IPS DF 6.9 (cell line): ENCODE results near the gene PDXP.
"Not testable (repeated sequence)": the region's sequence is repeated elsewhere in the genome, so short reads cannot be mapped to it uniquely, and the experiment has no call there.

Source experiments
- DNase-seq: peaks from one replicate; pipeline ENCODE4 v3.0.0-alpha.2; 2013; ENCODE audit warnings: low read depth, low spot score
- H3K27ac ChIP-seq: one replicate; pipeline ENCODE4 v1.5.1; 2013; ENCODE audit warnings: low read length, control low read depth
- H3K27me3 ChIP-seq: 2 replicates; pipeline ENCODE4 v1.6.1; 2013; ENCODE audit warnings: mild to moderate bottlenecking, low read length; ENCODE audit not compliant: control insufficient read depth, insufficient read depth
- H3K36me3 ChIP-seq: 2 replicates; pipeline ENCODE4 v1.6.1; 2013; ENCODE audit warnings: low read length; ENCODE audit not compliant: control insufficient read depth, insufficient read depth
- H3K4me1 ChIP-seq: 2 replicates; pipeline ENCODE4 v1.6.1; 2013; ENCODE audit warnings: low read length; ENCODE audit not compliant: control insufficient read depth, insufficient read depth
- H3K4me3 ChIP-seq: 2 replicates; pipeline ENCODE4 v1.5.1; 2013; ENCODE audit warnings: mild to moderate bottlenecking, low read length
- H3K9me3 ChIP-seq: 2 replicates; pipeline ENCODE4 v1.6.1; 2013; ENCODE audit warnings: low read length, inconsistent platforms; ENCODE audit not compliant: control insufficient read depth, insufficient read depth
- WGBS: extraction: QIAGEN DNeasy Blood & Tissue Kit; methylation state at CpG from one replicate; pipeline ENCODE4 v1.1.7; 2013; ENCODE audit warnings: mixed read lengths, missing lambda C conversion rate; ENCODE audit not compliant: insufficient read length, insufficient coverage; 5-methylcytosine and 5-hydroxymethylcytosine counted together

PDXP gene

DNA sequence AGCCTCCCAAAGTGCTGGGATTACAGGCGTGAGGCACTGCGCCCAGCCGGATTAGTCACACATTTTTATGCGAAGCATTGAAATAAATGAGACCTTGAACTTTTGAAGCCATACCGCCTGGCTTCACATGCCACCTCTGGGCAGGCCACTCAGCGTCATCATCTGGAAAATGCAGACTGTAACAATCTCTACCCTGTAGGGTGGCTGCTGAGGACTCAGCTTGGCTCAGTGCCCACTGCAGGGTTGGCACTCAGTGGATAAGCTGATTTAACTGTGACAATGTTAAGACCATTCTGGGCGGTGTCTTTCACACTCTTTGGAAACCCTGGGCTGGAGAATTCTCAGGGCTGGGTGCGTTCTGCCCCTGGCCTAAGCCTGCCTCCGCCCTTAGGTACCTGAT lies 10.6 kb upstream of the PDXP start:
- no peak overlapping the region; the same call in 1 of the 2 replicates for H3K4me3 ChIP-seq
- peaks cover 35% of the 10 kb centered on the region for H3K36me3 ChIP-seq
- DNase-seq: no peak
- H3K27ac ChIP-seq: no peak overlapping the region
- no peaks in the 10 kb centered on the region for H3K4me1 ChIP-seq
- H3K27me3 ChIP-seq: no peaks in the 10 kb centered on the region
- no peaks in the 10 kb centered on the region for H3K9me3 ChIP-seq
- WGBS: no CpG with 5 or more reads among the region's 9 CpGs

DNA sequence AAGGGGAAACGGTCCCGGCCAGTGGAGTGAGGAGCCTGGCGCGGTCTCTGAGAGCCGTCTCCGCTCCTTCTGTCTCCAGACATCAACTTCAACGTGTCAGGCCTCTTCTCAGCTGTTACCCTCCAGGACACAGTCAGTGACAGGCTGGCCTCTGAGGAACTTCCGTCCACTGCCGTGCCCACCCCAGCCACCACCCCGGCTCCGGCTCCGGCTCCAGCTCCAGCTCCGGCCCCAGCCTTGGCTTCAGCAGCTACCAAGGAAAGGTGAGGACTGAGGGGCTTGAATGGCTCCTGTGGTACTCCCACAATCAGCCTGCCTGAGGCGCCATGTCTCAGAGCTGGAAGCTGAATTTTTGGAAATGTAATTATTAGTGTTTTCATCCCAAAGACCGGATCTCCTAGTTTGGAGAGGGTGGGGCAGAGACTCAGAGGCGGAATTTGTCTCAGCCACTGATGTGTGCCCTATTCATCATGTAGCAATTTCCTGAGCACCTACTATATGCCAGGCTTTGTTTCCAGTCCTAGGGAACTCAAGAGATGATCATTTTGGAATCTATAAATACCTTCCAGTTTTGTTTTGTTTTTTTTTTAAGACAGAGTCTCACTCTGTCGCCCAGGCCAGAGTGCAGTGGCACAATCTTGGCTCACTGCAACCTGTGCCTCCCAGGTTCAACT lies 7.9 kb upstream of the PDXP start:
- no CpG with 5 or more reads among the region's 17 CpGs for WGBS
- no peak for DNase-seq
- Histone ChIP-seq H3K4me3 (no peak overlapping the region), H3K27ac (no peak overlapping the region), H3K27me3 (no peaks in the 10 kb centered on the region), H3K36me3 (peaks cover 31% of the 10 kb centered on the region), H3K4me1 (no peaks in the 10 kb centered on the region), H3K9me3 (no peaks in the 10 kb centered on the region)

- Histone ChIP-seq H3K27me3 (no peaks in the 10 kb centered on the region), H3K4me3 (no peak overlapping the region), H3K27ac (no peak overlapping the region), H3K9me3 (no peaks in the 10 kb centered on the region), H3K36me3 (peaks cover 20% of the 10 kb centered on the region), H3K4me1 (peaks cover 4% of the 10 kb centered on the region; the same call in 1 of the 2 replicates)
- DNase-seq: no peak
- no CpG with 5 or more reads among the region's 14 CpGs for WGBS
Observed at GRCh38 chr22:37654563-37655251, 3.8 kb upstream of the PDXP start.

- no peak overlapping the region for H3K4me3 ChIP-seq
- no peaks in the 10 kb centered on the region for H3K9me3 ChIP-seq
- DNase-seq: no peak
- peaks cover 4% of the 10 kb centered on the region; the same call in 1 of the 2 replicates for H3K4me1 ChIP-seq
- no CpG with 5 or more reads among the region's 17 CpGs for WGBS
- no peaks in the 10 kb centered on the region for H3K27me3 ChIP-seq
- no peak overlapping the region for H3K27ac ChIP-seq
- peaks cover 15% of the 10 kb centered on the region for H3K36me3 ChIP-seq
Observed at GRCh38 chr22:37655252-37655563, 3.3 kb upstream of the PDXP start.

GRCh38 chr22:37656583-37656982 lies 1.9 kb upstream of the PDXP start:
- not testable (repeated sequence) for H3K27ac ChIP-seq
- WGBS: no CpG with 5 or more reads among the region's 4 CpGs

GRCh38 chr22:37657590-37658132 lies 862 bp upstream of the PDXP start:
- Histone ChIP-seq H3K27ac (no peak overlapping the region), H3K27me3 (no peaks in the 10 kb centered on the region), H3K36me3 (peaks cover 4% of the 10 kb centered on the region; the same call in 1 of the 2 replicates), H3K4me3 (peak overlapping the region; percentile 38; the same call in 1 of the 2 replicates), H3K4me1 (peaks cover 4% of the 10 kb centered on the region; the same call in 1 of the 2 replicates), H3K9me3 (no peaks in the 10 kb centered on the region)
- DNase-seq: no peak
- no CpG with 5 or more reads among the region's 6 CpGs for WGBS

More at GRCh38 chr22:37656583-37656982, 1.9 kb upstream of the PDXP start:
- H3K4me1 ChIP-seq, H3K36me3 ChIP-seq, H3K9me3 ChIP-seq, H3K4me3 ChIP-seq, H3K27me3 ChIP-seq, DNase-seq: not testable (repeated sequence)

DNA sequence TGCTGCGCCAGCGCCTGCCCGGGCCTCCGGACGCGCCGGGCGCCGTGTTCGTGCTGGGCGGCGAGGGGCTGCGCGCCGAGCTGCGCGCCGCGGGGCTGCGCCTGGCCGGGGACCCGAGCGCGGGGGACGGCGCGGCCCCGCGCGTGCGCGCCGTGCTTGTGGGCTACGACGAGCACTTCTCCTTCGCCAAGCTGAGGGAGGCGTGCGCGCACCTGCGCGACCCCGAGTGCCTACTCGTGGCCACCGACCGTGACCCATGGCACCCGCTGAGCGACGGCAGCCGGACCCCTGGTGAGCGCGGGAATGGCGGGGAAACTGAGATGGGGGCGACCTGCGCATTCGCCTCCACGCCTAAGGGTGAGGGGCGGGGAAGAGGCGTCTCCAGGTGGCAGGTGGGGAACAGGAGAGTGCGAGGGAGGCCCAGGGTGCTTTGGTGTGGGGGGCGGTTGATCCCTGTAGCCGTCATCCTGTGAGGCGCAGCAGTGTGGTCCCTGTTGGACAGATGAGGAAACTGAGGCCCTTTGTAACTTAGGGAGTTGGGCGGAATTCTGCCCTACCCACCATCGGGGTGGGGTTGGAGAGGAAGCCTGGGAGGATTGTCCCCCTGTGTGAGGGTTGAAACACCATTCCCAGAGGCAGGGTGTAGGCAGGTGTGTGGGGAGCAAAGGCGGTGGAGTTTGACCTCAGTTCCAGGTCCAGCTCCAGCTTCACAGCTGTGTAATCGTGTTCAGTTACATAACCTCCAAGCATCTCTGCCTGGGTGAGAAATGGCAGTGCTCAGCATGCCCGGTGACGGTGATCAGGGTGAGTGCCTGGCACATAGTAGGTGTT lies 758 bp downstream of the PDXP start:
- H3K27me3 ChIP-seq: no peaks in the 10 kb centered on the region
- WGBS: no CpG with 5 or more reads among the region's 68 CpGs
- no peaks in the 10 kb centered on the region for H3K9me3 ChIP-seq
- no peak for DNase-seq
- H3K4me1 ChIP-seq: peaks cover 4% of the 10 kb centered on the region; the same call in 1 of the 2 replicates
- H3K4me3 ChIP-seq: peak overlapping the region; percentile 91
- H3K36me3 ChIP-seq: no peaks in the 10 kb centered on the region; the same call in 1 of the 2 replicates
- H3K27ac ChIP-seq: no peak overlapping the region

DNA sequence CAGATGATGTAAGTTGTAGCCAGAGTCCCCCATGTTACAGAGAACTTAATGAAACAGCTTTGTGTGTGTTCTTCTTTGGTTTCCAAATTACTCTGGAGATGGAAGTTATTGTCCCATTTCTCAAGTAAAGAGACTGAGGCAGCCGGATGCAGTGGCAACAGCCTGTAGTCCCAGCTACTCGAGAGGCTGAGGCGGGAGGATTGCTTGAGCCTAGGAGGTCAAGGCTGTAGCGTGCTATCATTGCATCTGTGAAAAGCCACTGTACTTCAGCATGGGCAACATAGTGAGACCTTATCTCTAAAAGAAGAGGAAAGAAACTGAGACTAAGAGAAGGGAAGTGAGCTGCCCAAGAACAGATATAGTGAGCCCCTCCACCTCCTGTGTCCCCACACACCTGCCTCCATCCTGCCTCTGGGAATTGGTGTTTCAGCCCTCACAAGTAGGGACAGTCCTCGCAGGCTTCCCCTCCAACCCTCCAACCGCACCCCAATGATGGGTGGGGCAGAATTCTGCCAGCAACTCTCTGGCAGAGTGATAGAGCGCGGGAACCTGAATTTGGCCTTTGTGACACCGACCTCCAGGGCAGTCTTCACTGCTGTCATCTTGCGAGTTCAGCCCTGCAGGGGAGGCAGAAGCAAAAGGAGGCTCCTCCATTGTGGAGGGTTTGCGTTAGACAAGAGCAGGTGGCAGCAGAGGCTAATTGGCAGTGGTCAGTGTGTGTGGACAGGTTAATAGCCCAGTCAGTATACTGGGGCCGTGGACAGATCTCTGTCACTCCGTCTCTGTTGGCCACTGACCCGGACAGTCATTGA lies 1.6 kb downstream of the PDXP start:
- Histone ChIP-seq H3K36me3 (peaks cover under 1% of the 10 kb centered on the region), H3K27me3 (no peaks in the 10 kb centered on the region), H3K27ac (no peak overlapping the region), H3K4me3 (peak overlapping the region; percentile 91; the same call in 1 of the 2 replicates), H3K4me1 (peaks cover 4% of the 10 kb centered on the region; the same call in 1 of the 2 replicates), H3K9me3 (no peaks in the 10 kb centered on the region)
- WGBS: no CpG with 5 or more reads among the region's 14 CpGs
- no peak for DNase-seq

- DNase-seq: no peak
- Histone ChIP-seq H3K4me1 (peaks cover 4% of the 10 kb centered on the region; the same call in 1 of the 2 replicates), H3K9me3 (no peaks in the 10 kb centered on the region), H3K4me3 (no peak overlapping the region), H3K36me3 (peaks cover 6% of the 10 kb centered on the region), H3K27ac (no peak overlapping the region), H3K27me3 (no peaks in the 10 kb centered on the region)
- WGBS: no CpG with 5 or more reads among the region's 2 CpGs
Observed at GRCh38 chr22:37660709-37661045, 2.2 kb downstream of the PDXP start.
